Activated T-cell treated with anti-CD3 and anti-CD28 coated beads, Interleukin-2, amount 50 U/mL, for 24 hours (primary cell): ENCODE measurements around the gene NDUFB10.

Experiments used
- DNase-seq: peaks from one replicate; pipeline ENCODE4 v3.0.0-alpha.2; 2020
- H3K27ac Mint-ChIP-seq: 2 replicates; pipeline ENCODE4 v1.8.0; 2020; ENCODE audit warnings: mild to moderate bottlenecking, mixed read lengths
- H3K27me3 Mint-ChIP-seq: 2 replicates; pipeline ENCODE4 v1.8.0; 2020; ENCODE audit warnings: mixed read lengths
- H3K36me3 Mint-ChIP-seq: 2 replicates; pipeline ENCODE4 v1.8.0; 2020; ENCODE audit warnings: low read depth, mixed read lengths
- H3K4me1 Mint-ChIP-seq: 2 replicates; pipeline ENCODE4 v1.8.0; 2020; ENCODE audit warnings: low read depth, mixed read lengths
- H3K4me3 Mint-ChIP-seq: 2 replicates; pipeline ENCODE4 v1.8.0; 2020; ENCODE audit warnings: mild to moderate bottlenecking, moderate library complexity, mixed read lengths
- H3K9me3 Mint-ChIP-seq: 2 replicates; pipeline ENCODE4 v1.8.0; 2020; ENCODE audit warnings: mixed read lengths

NDUFB10 gene

GRCh38 chr16:1991135-1991551 is 31.8 kb downstream of the NDUFB10 start:
- Mint-ChIP-seq H3K4me1 (peaks cover 27% of the 10 kb centered on the region), H3K4me3 (peak overlapping the region; percentile 63), H3K27me3 (peaks cover 29% of the 10 kb centered on the region), H3K36me3 (peaks cover 18% of the 10 kb centered on the region), H3K9me3 (peaks cover 2% of the 10 kb centered on the region), H3K27ac (peak overlapping the region; percentile 76)
- DNase-seq: peak; percentile 65

GRCh38 chr16:1991588-1991947 is 32.2 kb downstream of the NDUFB10 start:
- Mint-ChIP-seq H3K36me3 (peaks cover 18% of the 10 kb centered on the region), H3K9me3 (peaks cover 2% of the 10 kb centered on the region), H3K27me3 (peaks cover 29% of the 10 kb centered on the region)

GRCh38 chr16:1991948-1992703 is 32.8 kb downstream of the NDUFB10 start:
- Mint-ChIP-seq H3K36me3 (peaks cover 18% of the 10 kb centered on the region), H3K4me3 (peak overlapping the region; percentile 33), H3K27me3 (peaks cover 29% of the 10 kb centered on the region), H3K9me3 (peaks cover 2% of the 10 kb centered on the region), H3K4me1 (peaks cover 33% of the 10 kb centered on the region), H3K27ac (peak overlapping the region; percentile 22)
- peak; percentile 98 for DNase-seq

More at GRCh38 chr16:1991588-1991947, 32.2 kb downstream of the NDUFB10 start:
- Mint-ChIP-seq H3K4me3 (peak overlapping the region; percentile 63), H3K27ac (peak overlapping the region; percentile 76), H3K4me1 (peaks cover 30% of the 10 kb centered on the region)
- no peak for DNase-seq

- H3K27me3 Mint-ChIP-seq: peaks cover 28% of the 10 kb centered on the region
- no peak overlapping the region for H3K4me3 Mint-ChIP-seq
- peaks cover 25% of the 10 kb centered on the region for H3K36me3 Mint-ChIP-seq
- H3K27ac Mint-ChIP-seq: no peak overlapping the region
- no peak for DNase-seq
- peaks cover 2% of the 10 kb centered on the region for H3K9me3 Mint-ChIP-seq
- peaks cover 36% of the 10 kb centered on the region for H3K4me1 Mint-ChIP-seq
Observed at GRCh38 chr16:1992704-1993317, 33.5 kb downstream of the NDUFB10 start.

- Mint-ChIP-seq H3K4me3 (no peak overlapping the region), H3K27ac (peak overlapping the region; percentile 51), H3K9me3 (peaks cover 2% of the 10 kb centered on the region), H3K27me3 (peaks cover 21% of the 10 kb centered on the region), H3K4me1 (peaks cover 37% of the 10 kb centered on the region), H3K36me3 (peaks cover 34% of the 10 kb centered on the region)
- no peak for DNase-seq
Observed at GRCh38 chr16:1993731-1994131, 34.4 kb downstream of the NDUFB10 start.

GRCh38 chr16:1997494-1998359 is 38.4 kb downstream of the NDUFB10 start:
- Mint-ChIP-seq H3K4me1 (peaks cover 21% of the 10 kb centered on the region), H3K27me3 (no peaks in the 10 kb centered on the region), H3K36me3 (peaks cover 70% of the 10 kb centered on the region), H3K9me3 (peaks cover 2% of the 10 kb centered on the region), H3K27ac (peak overlapping the region; percentile 63), H3K4me3 (no peak overlapping the region)
- no peak for DNase-seq

- Mint-ChIP-seq H3K9me3 (peaks cover under 1% of the 10 kb centered on the region), H3K4me3 (no peak overlapping the region), H3K4me1 (peaks cover 19% of the 10 kb centered on the region), H3K27ac (peak overlapping the region; percentile 63), H3K36me3 (peaks cover 74% of the 10 kb centered on the region), H3K27me3 (no peaks in the 10 kb centered on the region)
- DNase-seq: no peak
Observed at GRCh38 chr16:1998360-1998835, 39.1 kb downstream of the NDUFB10 start.

GRCh38 chr16:1998852-1999801 is 39.8 kb downstream of the NDUFB10 start:
- Mint-ChIP-seq H3K4me3 (no peak overlapping the region), H3K36me3 (peaks cover 76% of the 10 kb centered on the region), H3K9me3 (no peaks in the 10 kb centered on the region), H3K27ac (no peak overlapping the region), H3K4me1 (peaks cover 15% of the 10 kb centered on the region), H3K27me3 (no peaks in the 10 kb centered on the region)
- DNase-seq: no peak

GRCh38 chr16:1999866-2000514 is 40.7 kb downstream of the NDUFB10 start:
- DNase-seq: no peak
- no peaks in the 10 kb centered on the region for H3K27me3 Mint-ChIP-seq
- H3K27ac Mint-ChIP-seq: no peak overlapping the region
- peaks cover 22% of the 10 kb centered on the region for H3K4me1 Mint-ChIP-seq
- no peak overlapping the region for H3K4me3 Mint-ChIP-seq
- H3K36me3 Mint-ChIP-seq: peaks cover 83% of the 10 kb centered on the region
- no peaks in the 10 kb centered on the region for H3K9me3 Mint-ChIP-seq

GRCh38 chr16:2001035-2001434 is 41.7 kb downstream of the NDUFB10 start:
- peaks cover 31% of the 10 kb centered on the region for H3K4me1 Mint-ChIP-seq
- H3K9me3 Mint-ChIP-seq: no peaks in the 10 kb centered on the region
- no peak overlapping the region for H3K27ac Mint-ChIP-seq
- no peaks in the 10 kb centered on the region for H3K27me3 Mint-ChIP-seq
- DNase-seq: no peak
- no peak overlapping the region for H3K4me3 Mint-ChIP-seq
- H3K36me3 Mint-ChIP-seq: peaks cover 86% of the 10 kb centered on the region

- Mint-ChIP-seq H3K4me1 (peaks cover 31% of the 10 kb centered on the region), H3K4me3 (no peak overlapping the region), H3K36me3 (peaks cover 86% of the 10 kb centered on the region)
Observed at GRCh38 chr16:2001456-2002355, 42.4 kb downstream of the NDUFB10 start.

GRCh38 chr16:2002406-2003230 is 43.3 kb downstream of the NDUFB10 start:
- Mint-ChIP-seq H3K27me3 (no peaks in the 10 kb centered on the region), H3K4me3 (no peak overlapping the region), H3K4me1 (peaks cover 36% of the 10 kb centered on the region), H3K27ac (peak overlapping the region; percentile 50), H3K9me3 (no peaks in the 10 kb centered on the region), H3K36me3 (peaks cover 86% of the 10 kb centered on the region)
- DNase-seq: no peak

More at GRCh38 chr16:2001456-2002355, 42.4 kb downstream of the NDUFB10 start:
- no peak for DNase-seq
- H3K27ac Mint-ChIP-seq: peak overlapping the region; percentile 47
- H3K9me3 Mint-ChIP-seq: no peaks in the 10 kb centered on the region
- no peaks in the 10 kb centered on the region for H3K27me3 Mint-ChIP-seq
